HFFc6 (cell line): ENCODE data around the gene GYPC. TPM values are rescaled to one million over a fixed set of nuclear protein-coding genes. Genes with fewer than 3 reads are reported as not detected.

Experiments
- DNase-seq: peaks from one replicate; pipeline ENCODE4 v3.0.0-alpha.2; 2018
- H3K27ac Mint-ChIP-seq: 2 replicates; pipeline ENCODE4 v1.8.0; 2020; ENCODE audit warnings: mild to moderate bottlenecking, mixed read lengths
- H3K27me3 Mint-ChIP-seq: 2 replicates; pipeline ENCODE4 v1.8.0; 2021; ENCODE audit warnings: mild to moderate bottlenecking, moderate library complexity, mixed read lengths; ENCODE audit not compliant: insufficient read depth
- H3K36me3 Mint-ChIP-seq: 2 replicates; pipeline ENCODE4 v1.8.0; 2021; ENCODE audit warnings: low read depth, mixed read lengths
- H3K4me1 Mint-ChIP-seq: 2 replicates; pipeline ENCODE4 v1.8.0; 2020; ENCODE audit warnings: low read depth, mixed read lengths
- H3K4me3 Mint-ChIP-seq: 2 replicates; pipeline ENCODE4 v1.8.0; 2020; ENCODE audit warnings: mild to moderate bottlenecking, moderate library complexity, mixed read lengths
- H3K9me3 Mint-ChIP-seq: 2 replicates; pipeline ENCODE4 v1.8.0; 2020; ENCODE audit warnings: mild to moderate bottlenecking, mixed read lengths
- CTCF ChIP-seq: fragments of 200-600 bp; sonication (generic); IDR thresholded peaks from 2 replicates; pipeline ENCODE4 v1.5.0; 2021; ENCODE audit warnings: antibody characterized with exemption, mild to moderate bottlenecking
- total RNA-seq, 6 experiments: library from RNA; stranded (reverse); fragmentation: NEBNext Ultra II Directional; extraction: Animal tissue kit (Norgen Biotek cat#: 25700); gene quantifications; 2 replicates in 1 of 6; 3 replicates in 5 of 6; pipeline ENCODE4 v1.2.3, GENCODE V29; 2021

GYPC gene
- total RNA-seq, 6 experiments from 2014 or later = 19.4 to 29.6 (median 21.3) TPM

GRCh38 chr2:126660971-126661370, 5.0 kb downstream of the GYPC start:
- no peak for TF ChIP-seq CTCF
- no peak for DNase-seq
- Mint-ChIP-seq H3K9me3 (no peaks in the 10 kb centered on the region), H3K4me3 (no peak overlapping the region), H3K27me3 (peaks cover 4% of the 10 kb centered on the region; the same call in 1 of the 2 replicates), H3K36me3 (no peaks in the 10 kb centered on the region; the same call in 1 of the 2 replicates), H3K4me1 (peaks cover 32% of the 10 kb centered on the region), H3K27ac (no peak overlapping the region; the same call in 1 of the 2 replicates)

GRCh38 chr2:126661702-126662500, 5.9 kb downstream of the GYPC start:
- Mint-ChIP-seq H3K4me3 (no peak overlapping the region), H3K27me3 (peaks cover 4% of the 10 kb centered on the region; the same call in 1 of the 2 replicates)

GRCh38 chr2:126662621-126663020, 6.7 kb downstream of the GYPC start:
- Mint-ChIP-seq H3K36me3 (no peaks in the 10 kb centered on the region; the same call in 1 of the 2 replicates), H3K27me3 (peaks cover 2% of the 10 kb centered on the region; the same call in 1 of the 2 replicates), H3K4me3 (no peak overlapping the region), H3K27ac (no peak overlapping the region), H3K9me3 (no peaks in the 10 kb centered on the region), H3K4me1 (peaks cover 26% of the 10 kb centered on the region)
- TF ChIP-seq CTCF = no peak
- DNase-seq = no peak

More at GRCh38 chr2:126661702-126662500, 5.9 kb downstream of the GYPC start:
- Mint-ChIP-seq H3K36me3 (no peaks in the 10 kb centered on the region; the same call in 1 of the 2 replicates), H3K4me1 (peaks cover 33% of the 10 kb centered on the region), H3K27ac (no peak overlapping the region), H3K9me3 (no peaks in the 10 kb centered on the region)
- TF ChIP-seq CTCF = no peak
- no peak for DNase-seq

- Mint-ChIP-seq H3K27ac (no peak overlapping the region), H3K9me3 (no peaks in the 10 kb centered on the region), H3K36me3 (no peaks in the 10 kb centered on the region; the same call in 1 of the 2 replicates), H3K27me3 (peaks cover 2% of the 10 kb centered on the region; the same call in 1 of the 2 replicates), H3K4me3 (no peak overlapping the region), H3K4me1 (peaks cover 19% of the 10 kb centered on the region)
- DNase-seq = no peak
- TF ChIP-seq CTCF = no peak
Observed at GRCh38 chr2:126663184-126663963, 7.4 kb downstream of the GYPC start.

GRCh38 chr2:126664234-126664633, 8.3 kb downstream of the GYPC start:
- H3K4me3 Mint-ChIP-seq = no peak overlapping the region
- no peak overlapping the region for H3K27ac Mint-ChIP-seq
- H3K9me3 Mint-ChIP-seq = no peaks in the 10 kb centered on the region
- H3K4me1 Mint-ChIP-seq = peaks cover 10% of the 10 kb centered on the region
- DNase-seq = no peak
- TF ChIP-seq CTCF = no peak
- H3K27me3 Mint-ChIP-seq = peaks cover 2% of the 10 kb centered on the region; the same call in 1 of the 2 replicates
- no peaks in the 10 kb centered on the region; the same call in 1 of the 2 replicates for H3K36me3 Mint-ChIP-seq
